Activated T-cell treated with anti-CD3 and anti-CD28 coated beads, Interleukin-2, amount 50 U/mL, for 72 hours (primary cell): ENCODE measurements around the gene MAGEF1. TPM values are rescaled to one million over a fixed set of nuclear protein-coding genes. Genes with fewer than 3 reads are reported as not detected.
A peak's percentile ranks its signal among the peaks of the same experiment; 100 is the strongest.

ENCODE experiments used
- ATAC-seq, 2 donors: fragments of 150-1000 bp; cut with Tn5 transposase; replicated peaks in 1 of 2; 2 replicates each; pipeline ENCODE4 v1.10.0; 2021; ENCODE audit warnings: moderate library complexity in 2 of 2, mild to moderate bottlenecking in 1 of 2
- DNase-seq, 2 donors: peaks; one replicate each; pipeline ENCODE4 v3.0.0; 2021 to 2022; ENCODE audit warnings: mixed read lengths in 1 of 2
- H3K27ac Mint-ChIP-seq: one replicate; pipeline ENCODE4 v1.8.0; 2022; ENCODE audit warnings: mild to moderate bottlenecking, moderate library complexity, mixed read lengths
- H3K27me3 Mint-ChIP-seq: one replicate; pipeline ENCODE4 v1.8.0; 2022; ENCODE audit warnings: low read depth, mixed read lengths
- H3K36me3 Mint-ChIP-seq, 2 donors: one replicate each; pipeline ENCODE4 v1.8.0; 2022; ENCODE audit warnings: mixed read lengths in 2 of 2, mild to moderate bottlenecking in 1 of 2; ENCODE audit not compliant: insufficient read depth in 2 of 2
- H3K4me1 Mint-ChIP-seq: one replicate; pipeline ENCODE4 v1.8.0; 2022; ENCODE audit warnings: low read depth, mixed read lengths
- H3K4me3 Mint-ChIP-seq, 2 donors: one replicate each; pipeline ENCODE4 v1.8.0; 2022; ENCODE audit warnings: mild to moderate bottlenecking in 2 of 2, mixed read lengths in 2 of 2, moderate library complexity in 2 of 2
- H3K9me3 Mint-ChIP-seq, 2 donors: one replicate each; pipeline ENCODE4 v1.8.0; 2022; ENCODE audit warnings: mixed read lengths in 2 of 2
- total RNA-seq, 2 donors: library from RNA; stranded (reverse); gene quantifications; one replicate each; pipeline ENCODE4 v1.2.3, GENCODE V29; 2022

Gene MAGEF1
- total RNA-seq, result 10 to 100 TPM; 27.9 to 28.1 TPM

DNA sequence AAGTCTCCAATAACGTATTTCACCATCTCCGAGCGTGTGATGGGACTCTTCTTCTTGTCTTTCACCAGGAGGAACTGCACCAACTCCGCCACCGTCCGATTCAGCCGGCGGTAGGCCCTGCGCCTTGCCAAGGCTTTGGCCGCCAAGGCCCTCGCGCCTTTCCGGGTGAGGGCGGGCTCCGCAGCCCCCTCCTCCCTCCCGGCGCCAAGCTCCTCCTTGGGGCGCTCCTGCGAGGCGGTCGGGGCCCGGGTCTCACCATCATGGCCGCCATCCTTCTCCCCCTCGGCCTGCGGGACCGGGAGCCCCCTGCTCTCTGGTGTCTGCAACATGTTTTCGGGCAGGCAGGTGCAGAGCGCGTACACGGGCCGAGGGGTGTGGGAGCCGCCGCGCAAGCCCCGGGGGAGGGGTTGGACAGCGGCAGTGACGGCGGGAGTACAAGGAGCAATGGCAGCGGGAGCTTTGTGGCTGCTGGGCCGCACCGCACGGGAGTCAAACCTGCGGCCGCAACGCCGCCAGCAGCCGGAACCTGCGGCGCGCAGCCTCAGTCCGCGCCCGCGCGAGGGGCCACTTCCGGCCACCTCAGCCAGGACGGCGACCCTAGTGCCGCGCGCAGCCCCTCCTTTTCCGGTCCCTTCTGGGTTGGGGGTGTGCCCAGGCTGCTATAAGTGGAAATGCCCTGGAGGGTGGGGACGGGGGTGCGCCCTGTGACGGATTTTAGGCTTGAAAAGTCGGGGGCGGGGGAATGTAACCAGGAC is at the start of gene MAGEF1:
Gene MAGEF1, minus strand, starts transcription at position 572 of the 755 bp plus-strand sequence. Its CDS starts 243 bp downstream, at position 329.
- peak; percentile 85 to 89 for DNase-seq
- peak within 1 kb of the TSS; percentile 87 for H3K27ac Mint-ChIP-seq
- H3K4me1 Mint-ChIP-seq, result peaks cover 40% of the 10 kb centered on the region
- ATAC-seq, result peak; percentile 93 to 94
- H3K27me3 Mint-ChIP-seq, result peaks cover 6% of the 10 kb centered on the region
- H3K36me3 Mint-ChIP-seq, result peaks cover 9 to 10% of the 10 kb centered on the region in 2 donors
- no peaks in the 10 kb centered on the region for H3K9me3 Mint-ChIP-seq
- peak within 1 kb of the TSS; percentile 92 for H3K4me3 Mint-ChIP-seq

DNA sequence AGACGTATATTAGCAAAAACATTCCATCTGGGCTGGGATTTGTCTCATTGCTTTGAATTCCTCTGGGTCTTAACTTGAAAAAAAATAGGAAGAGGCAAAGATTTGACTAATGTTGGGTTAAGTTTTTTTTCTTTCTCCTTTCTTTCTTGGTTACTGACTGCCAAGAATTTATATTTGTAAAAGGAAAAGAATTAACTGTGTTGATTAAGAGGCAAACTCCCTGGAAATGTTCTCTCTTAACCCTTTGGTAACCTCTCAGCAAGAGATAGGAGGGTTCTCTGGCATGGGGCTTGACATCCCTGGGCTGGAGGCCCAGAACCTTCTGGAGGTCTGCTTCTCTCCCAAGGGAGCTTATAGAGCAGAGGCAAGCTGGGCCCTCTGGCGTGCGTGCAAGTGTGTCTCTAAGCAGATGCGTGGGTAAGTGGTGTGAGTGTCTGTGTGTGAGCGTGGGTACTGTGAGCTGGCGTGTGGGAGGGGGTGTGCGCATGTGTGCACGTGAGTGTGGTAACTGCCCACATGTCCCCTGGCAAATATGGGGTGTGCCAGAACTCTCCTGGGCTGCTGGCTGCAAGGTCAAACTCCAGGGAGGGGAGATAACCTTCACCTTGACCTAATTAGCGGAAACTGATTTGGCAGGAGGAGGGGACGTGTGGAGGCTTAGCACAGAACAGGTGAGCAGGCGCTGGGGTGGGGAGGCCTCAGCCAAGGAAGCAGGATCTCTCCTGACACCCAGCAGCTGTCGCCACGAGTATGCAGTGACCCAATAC is 49.4 kb upstream of the MAGEF1 start:
- no peak for ATAC-seq
- no peak for DNase-seq
- H3K27me3 Mint-ChIP-seq, result peaks cover 2% of the 10 kb centered on the region
- no peak overlapping the region for H3K4me3 Mint-ChIP-seq
- H3K36me3 Mint-ChIP-seq, result no peaks in the 10 kb centered on the region
- H3K4me1 Mint-ChIP-seq, result peaks cover 6% of the 10 kb centered on the region
- H3K27ac Mint-ChIP-seq, result no peak overlapping the region
- H3K9me3 Mint-ChIP-seq, result no peaks in the 10 kb centered on the region

- ATAC-seq, result no peak
- H3K4me1 Mint-ChIP-seq, result peaks cover 5% of the 10 kb centered on the region
- no peak overlapping the region for H3K27ac Mint-ChIP-seq
- no peak for DNase-seq
- no peaks in the 10 kb centered on the region for H3K36me3 Mint-ChIP-seq
- no peaks in the 10 kb centered on the region for H3K9me3 Mint-ChIP-seq
- H3K4me3 Mint-ChIP-seq, result no peak overlapping the region
- H3K27me3 Mint-ChIP-seq, result no peaks in the 10 kb centered on the region
These were observed 48.6 kb upstream of the MAGEF1 start for GRCh38 chr3:184760337-184761074.

- Mint-ChIP-seq H3K27me3 (no peaks in the 10 kb centered on the region), H3K4me1 (peaks cover 5% of the 10 kb centered on the region), H3K36me3 (no peaks in the 10 kb centered on the region), H3K9me3 (no peaks in the 10 kb centered on the region), H3K4me3 (no peak overlapping the region), H3K27ac (no peak overlapping the region)
- DNase-seq, result no peak
- ATAC-seq, result no peak
These were observed 47.9 kb upstream of the MAGEF1 start for GRCh38 chr3:184759666-184760200.

DNA sequence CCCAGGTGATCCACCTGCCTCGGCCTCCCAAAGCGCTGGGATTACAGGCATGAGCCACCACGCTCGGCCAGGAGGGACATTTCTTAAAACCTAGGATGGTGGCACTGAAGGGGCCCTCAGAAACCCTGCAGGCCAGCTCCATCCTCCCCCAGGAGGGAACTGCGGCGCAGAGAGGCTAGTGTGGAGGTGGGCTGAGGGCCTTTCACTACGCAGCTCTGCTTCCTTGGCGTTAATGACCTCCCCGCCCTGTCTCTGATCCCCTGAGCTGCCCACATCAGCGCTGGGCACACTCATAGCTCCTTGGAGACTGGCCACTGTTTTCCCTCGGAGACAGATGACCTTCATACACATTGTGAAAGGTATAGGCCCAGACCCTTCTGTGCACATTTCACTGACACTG is 46.2 kb upstream of the MAGEF1 start:
- no peaks in the 10 kb centered on the region for H3K27me3 Mint-ChIP-seq
- H3K4me3 Mint-ChIP-seq, result no peak overlapping the region
- ATAC-seq (no peak), DNase-seq (no peak)
- H3K27ac Mint-ChIP-seq, result no peak overlapping the region
- no peaks in the 10 kb centered on the region for H3K36me3 Mint-ChIP-seq
- H3K4me1 Mint-ChIP-seq, result peaks cover 5% of the 10 kb centered on the region
- no peaks in the 10 kb centered on the region for H3K9me3 Mint-ChIP-seq

DNA sequence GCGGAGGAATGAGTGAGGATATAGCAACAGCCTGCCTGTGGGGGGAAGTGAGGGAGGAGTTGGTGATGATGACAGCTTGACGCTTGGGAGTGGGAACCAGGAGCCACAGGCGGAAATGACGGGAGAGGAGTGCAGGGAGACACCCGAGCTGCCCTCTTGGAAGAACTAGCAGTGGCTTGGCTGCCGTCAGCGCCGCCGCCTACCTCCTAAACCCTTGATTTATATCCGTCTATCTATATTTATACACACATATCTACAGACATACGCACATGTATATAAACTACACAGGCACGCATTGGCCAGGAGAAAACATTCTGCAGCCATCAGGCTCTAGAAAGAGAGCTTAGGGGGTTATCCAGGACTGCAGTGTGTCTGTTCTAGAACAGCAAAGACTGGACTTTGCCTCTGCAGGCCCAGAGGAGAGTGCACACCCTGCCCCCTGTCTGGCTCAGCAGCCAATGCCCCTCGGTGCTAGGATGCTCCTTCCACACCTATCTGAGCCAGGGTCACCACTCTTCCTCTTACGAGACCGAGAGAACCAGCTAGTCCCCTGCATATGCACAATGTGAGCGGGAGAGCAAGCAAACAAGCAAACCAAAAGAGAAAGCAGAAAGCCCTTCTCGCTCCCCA is 45.3 kb upstream of the MAGEF1 start:
- no peak overlapping the region for H3K27ac Mint-ChIP-seq
- no peak overlapping the region for H3K4me3 Mint-ChIP-seq
- H3K4me1 Mint-ChIP-seq, result peaks cover 5% of the 10 kb centered on the region
- ATAC-seq, result peak in 1 of 2 donors; percentile 28
- DNase-seq, result no peak
- no peaks in the 10 kb centered on the region for H3K9me3 Mint-ChIP-seq
- no peaks in the 10 kb centered on the region for H3K27me3 Mint-ChIP-seq
- no peaks in the 10 kb centered on the region for H3K36me3 Mint-ChIP-seq

DNA sequence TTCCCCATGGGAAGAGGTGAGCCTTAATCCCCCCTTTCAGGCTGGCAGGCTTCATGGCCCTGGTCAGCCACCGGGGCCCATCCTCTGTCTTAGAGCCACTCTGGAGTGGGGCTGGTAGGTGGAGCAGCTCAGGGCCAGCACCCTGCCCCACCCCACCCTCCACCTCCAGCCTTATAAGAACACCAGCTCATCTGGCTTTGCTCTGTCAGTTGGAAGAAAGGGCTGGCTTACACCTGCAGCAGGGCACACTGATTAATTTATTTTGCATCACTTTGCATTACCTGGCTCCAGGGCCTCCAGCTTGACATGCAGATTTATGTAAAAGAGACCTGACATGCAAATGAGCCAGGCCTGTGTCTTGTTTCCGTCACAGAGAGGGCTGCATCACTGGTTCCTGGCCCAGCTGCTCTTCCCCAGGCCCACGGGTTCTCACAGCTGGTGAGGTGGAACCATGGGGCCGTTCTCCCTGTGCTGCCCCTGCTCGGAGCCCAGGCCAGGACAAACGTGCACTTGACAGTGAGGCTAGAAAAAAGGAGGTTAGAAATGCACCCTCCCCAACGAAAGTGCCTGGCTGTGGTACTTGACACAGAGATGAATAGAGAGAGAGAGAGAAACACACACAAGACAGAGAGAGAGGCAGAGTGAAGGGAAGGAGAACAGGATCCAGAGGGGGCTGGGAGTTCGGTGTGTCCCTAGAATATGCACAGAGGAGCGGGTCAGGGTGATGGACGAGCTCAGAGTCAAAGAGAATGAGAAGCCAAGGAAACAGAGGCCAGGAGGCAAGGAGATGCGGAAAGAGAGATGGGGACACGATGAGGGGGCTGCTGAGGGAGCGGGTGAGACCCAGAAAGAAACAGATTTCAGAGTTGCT is 44.5 kb upstream of the MAGEF1 start:
- no peak overlapping the region for H3K4me3 Mint-ChIP-seq
- no peaks in the 10 kb centered on the region for H3K9me3 Mint-ChIP-seq
- peaks cover 5% of the 10 kb centered on the region for H3K4me1 Mint-ChIP-seq
- H3K27me3 Mint-ChIP-seq, result no peaks in the 10 kb centered on the region
- ATAC-seq (no peak), DNase-seq (no peak)
- no peaks in the 10 kb centered on the region for H3K36me3 Mint-ChIP-seq
- no peak overlapping the region for H3K27ac Mint-ChIP-seq

DNA sequence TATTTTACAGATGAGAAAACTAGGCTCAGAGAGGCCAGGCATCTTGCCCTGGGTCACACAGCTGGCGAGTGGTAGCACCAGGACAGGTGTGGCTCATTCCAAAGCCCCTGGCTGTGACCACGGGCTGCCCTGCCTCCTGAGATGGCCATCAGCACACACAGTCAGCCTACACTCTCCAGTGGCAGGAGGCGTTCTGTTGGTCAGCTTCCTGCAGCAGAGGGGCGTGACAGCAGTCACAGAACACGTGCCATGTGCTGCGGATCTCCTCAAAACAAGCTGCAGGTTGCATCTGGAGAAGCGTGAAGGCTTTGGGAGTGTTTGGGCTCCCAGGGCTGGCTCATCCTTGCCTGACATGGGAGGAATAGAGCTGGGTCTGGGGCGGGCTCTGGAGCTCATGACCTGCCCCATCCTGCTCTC is 43.5 kb upstream of the MAGEF1 start:
- Mint-ChIP-seq H3K27ac (no peak overlapping the region), H3K9me3 (no peaks in the 10 kb centered on the region), H3K36me3 (no peaks in the 10 kb centered on the region), H3K27me3 (peaks cover 1% of the 10 kb centered on the region), H3K4me1 (peaks cover 5% of the 10 kb centered on the region), H3K4me3 (no peak overlapping the region)
- no peak for DNase-seq
- no peak for ATAC-seq

- Mint-ChIP-seq H3K4me3 (no peak overlapping the region), H3K36me3 (no peaks in the 10 kb centered on the region), H3K9me3 (no peaks in the 10 kb centered on the region), H3K4me1 (peaks cover 18% of the 10 kb centered on the region), H3K27ac (no peak overlapping the region), H3K27me3 (peaks cover 7% of the 10 kb centered on the region)
- ATAC-seq, result no peak
- no peak for DNase-seq
These were observed 40.5 kb upstream of the MAGEF1 start for GRCh38 chr3:184752361-184752760.

GRCh38 chr3:184751204-184752040 is 39.6 kb upstream of the MAGEF1 start:
- ATAC-seq (no peak), DNase-seq (no peak)
- Mint-ChIP-seq H3K27ac (no peak overlapping the region), H3K27me3 (peaks cover 7% of the 10 kb centered on the region), H3K36me3 (no peaks in the 10 kb centered on the region), H3K4me3 (no peak overlapping the region), H3K4me1 (peaks cover 15% of the 10 kb centered on the region), H3K9me3 (no peaks in the 10 kb centered on the region)

DNA sequence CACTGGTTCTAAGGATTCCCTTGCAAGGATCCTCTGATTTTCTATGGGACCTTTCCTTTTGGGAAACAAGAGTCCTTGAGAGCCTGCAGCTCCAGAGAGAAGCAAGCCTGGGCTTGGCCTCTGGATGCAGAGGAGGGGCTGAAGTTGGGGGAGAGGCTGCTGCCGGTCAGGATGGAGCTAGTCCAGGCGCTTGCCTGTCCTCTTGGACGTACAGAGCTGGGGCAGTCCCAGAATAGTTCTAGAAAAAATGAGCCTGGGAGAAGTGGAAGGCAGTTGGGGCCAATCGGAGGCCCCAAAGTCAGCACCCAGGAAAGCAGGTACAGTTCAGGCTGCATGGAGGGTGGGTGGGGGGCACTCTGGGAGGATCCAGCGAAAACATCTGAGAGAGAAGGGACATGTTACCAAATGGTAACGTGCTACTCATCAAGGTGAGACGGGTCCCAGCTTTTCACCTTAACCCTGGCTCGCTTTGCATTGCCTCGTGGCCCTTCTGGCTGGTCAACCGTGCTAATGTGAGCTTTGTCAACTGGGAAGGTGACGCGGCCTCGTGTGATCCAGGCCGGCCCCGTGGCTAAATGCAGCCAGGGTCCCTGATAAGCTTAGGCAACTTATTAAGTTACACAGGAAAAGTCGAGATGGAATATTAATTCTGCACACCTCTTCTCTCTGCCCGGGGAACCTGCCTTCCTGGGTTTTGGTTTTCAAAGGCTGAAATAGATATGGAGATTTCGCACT is 38.7 kb upstream of the MAGEF1 start:
- no peak overlapping the region for H3K4me3 Mint-ChIP-seq
- peaks cover 15% of the 10 kb centered on the region for H3K4me1 Mint-ChIP-seq
- ATAC-seq (no peak), DNase-seq (no peak)
- H3K27me3 Mint-ChIP-seq, result peaks cover 7% of the 10 kb centered on the region
- no peaks in the 10 kb centered on the region for H3K36me3 Mint-ChIP-seq
- H3K27ac Mint-ChIP-seq, result peak overlapping the region; percentile 27
- H3K9me3 Mint-ChIP-seq, result no peaks in the 10 kb centered on the region
